ACHN (cell line): ENCODE measurements around the gene ACP3.
"Not testable (repeated sequence)": the region's sequence is repeated elsewhere in the genome, so short reads cannot be mapped to it uniquely, and the experiment has no call there.

Experiments used
- DNase-seq: peaks from one replicate; pipeline ENCODE4 v3.0.0-alpha.2; 2015
- in situ Hi-C: cut with HindIII; loops from 2 replicates; pipeline ENCODE4 v1.10.0; 2017; ENCODE audit warnings: low sequenced_read_pairs, low pct_ligation_motif_present, low pct_unique_long_range_greater_than_20kb

The ACP3 gene

GRCh38 chr3:132350814-132351213 is 33.6 kb downstream of the ACP3 start:
- in situ Hi-C loops: no loop called here
- DNase-seq: no peak

- no peak for DNase-seq
- in situ Hi-C loops: no loop called here
Observed at GRCh38 chr3:132351222-132351806, 34.1 kb downstream of the ACP3 start.

DNA sequence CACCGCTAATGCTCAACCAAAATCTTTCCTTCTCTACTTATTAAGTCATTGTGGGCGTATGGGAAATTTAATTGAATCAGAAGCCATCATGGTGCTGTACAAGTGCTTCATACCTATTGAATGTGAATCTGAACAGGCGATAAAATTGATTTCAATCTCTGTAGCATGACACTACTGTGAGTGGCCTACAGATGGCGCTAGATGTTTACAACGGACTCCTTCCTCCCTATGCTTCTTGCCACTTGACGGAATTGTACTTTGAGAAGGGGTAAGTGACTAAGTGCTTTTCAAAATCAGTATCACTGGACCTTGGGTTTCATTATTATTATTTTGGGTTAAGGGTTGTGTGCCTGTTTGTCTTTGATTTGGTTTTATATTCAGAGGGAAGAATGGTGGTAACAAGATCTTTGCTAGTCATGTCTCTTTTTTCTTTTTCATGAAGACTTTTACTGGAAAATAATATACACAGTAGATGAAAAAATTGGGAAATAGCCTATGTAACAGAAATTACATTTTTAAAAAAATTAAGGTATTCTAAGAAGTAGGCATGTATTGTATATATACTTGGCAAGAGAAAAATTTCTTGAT is 35.4 kb downstream of the ACP3 start:
- in situ Hi-C loops: no loop called here
- peak; percentile 57 for DNase-seq

DNA sequence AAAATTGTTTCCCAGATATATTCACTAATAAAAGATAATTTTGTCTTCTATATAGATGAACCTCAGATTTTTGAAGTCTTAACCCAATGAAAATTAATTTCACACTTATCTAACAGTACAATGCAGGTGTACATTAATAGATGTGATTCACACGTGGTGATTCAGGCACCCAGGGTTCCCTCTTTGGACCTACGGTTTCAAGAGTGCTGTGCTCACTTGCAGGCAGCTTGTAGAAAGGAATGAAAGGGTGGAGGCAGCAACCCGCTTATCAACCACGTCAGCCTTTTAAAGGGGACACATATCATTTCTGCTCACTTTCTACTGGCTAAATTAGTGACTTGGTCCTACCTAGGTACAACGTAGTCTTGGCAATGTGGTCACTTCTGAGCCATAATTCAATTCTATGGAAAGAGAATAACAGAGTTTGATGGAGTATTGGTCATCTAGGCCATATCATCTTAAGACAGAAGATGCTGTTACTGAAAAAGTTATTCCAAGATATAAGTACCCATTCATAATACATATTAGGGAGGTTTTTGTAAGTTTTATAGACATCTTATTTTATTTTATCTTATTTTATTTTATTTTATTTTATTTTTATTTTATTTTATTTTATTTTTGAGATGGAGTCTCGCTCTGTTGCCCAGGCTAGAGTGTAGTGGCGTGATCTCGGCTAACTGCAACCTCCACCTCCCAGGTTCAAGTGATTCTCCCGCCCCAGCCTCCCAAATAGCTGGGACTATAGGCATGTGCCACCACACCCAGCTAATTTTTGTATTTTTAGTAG is 37.9 kb downstream of the ACP3 start:
- in situ Hi-C loops: no loop called here
- no peak for DNase-seq

- no peak for DNase-seq
- in situ Hi-C loops: no loop called here
Observed at GRCh38 chr3:132356568-132356967, 39.4 kb downstream of the ACP3 start.

- in situ Hi-C loops: no loop called here
- DNase-seq: no peak
Observed at GRCh38 chr3:132360717-132361116, 43.5 kb downstream of the ACP3 start.

- in situ Hi-C loops: no loop called here
- no peak for DNase-seq
Observed at GRCh38 chr3:132362329-132362728, 45.1 kb downstream of the ACP3 start.

DNA sequence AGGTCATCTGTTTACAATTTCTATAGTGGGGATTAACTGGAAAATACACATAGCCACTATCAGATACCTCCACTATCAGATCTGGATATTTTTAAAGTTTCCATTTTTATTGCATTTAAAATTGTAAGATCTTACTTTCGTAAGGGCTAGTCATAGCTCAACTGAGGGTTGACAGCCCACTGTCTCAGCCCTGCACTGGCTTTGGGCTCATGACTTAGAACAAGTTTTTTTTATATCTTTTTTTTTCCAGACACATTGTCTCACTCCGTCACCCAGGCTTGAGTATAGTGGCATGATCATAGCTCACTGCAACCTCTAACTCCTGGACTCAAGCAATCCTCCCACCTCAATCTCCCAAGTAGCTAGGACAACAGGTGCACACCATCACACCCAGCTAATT is 51.3 kb downstream of the ACP3 start:
- in situ Hi-C loops: no loop called here
- DNase-seq: no peak

- no peak for DNase-seq
- in situ Hi-C loops: no loop called here
Observed at GRCh38 chr3:132368962-132369361, 51.8 kb downstream of the ACP3 start.

DNA sequence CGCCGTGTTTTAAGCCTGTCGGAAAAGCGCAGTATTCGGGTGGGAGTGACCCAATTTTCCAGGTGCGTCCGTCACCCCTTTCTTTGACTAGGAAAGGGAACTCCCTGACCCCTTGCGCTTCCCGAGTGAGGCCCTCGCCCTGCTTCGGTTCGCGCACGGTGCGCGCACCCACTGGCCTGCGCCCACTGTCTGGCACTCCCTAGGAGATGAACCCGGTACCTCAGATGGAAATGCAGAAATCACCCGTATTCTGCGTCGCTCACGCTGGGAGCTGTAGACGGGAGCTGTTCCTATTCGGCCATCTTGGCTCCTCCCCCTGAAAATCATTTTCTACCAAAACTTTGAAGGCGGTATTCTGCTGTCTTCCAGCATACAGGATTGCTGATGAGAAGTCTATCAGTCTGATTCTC is 59.7 kb downstream of the ACP3 start:
- DNase-seq, in situ Hi-C loops: not testable (repeated sequence)

- DNase-seq: no peak
- in situ Hi-C loops: no loop called here
Observed at GRCh38 chr3:132378048-132378762, 61.0 kb downstream of the ACP3 start.

GRCh38 chr3:132378846-132379245 is 61.6 kb downstream of the ACP3 start:
- no peak for DNase-seq
- in situ Hi-C loops: no loop called here

DNA sequence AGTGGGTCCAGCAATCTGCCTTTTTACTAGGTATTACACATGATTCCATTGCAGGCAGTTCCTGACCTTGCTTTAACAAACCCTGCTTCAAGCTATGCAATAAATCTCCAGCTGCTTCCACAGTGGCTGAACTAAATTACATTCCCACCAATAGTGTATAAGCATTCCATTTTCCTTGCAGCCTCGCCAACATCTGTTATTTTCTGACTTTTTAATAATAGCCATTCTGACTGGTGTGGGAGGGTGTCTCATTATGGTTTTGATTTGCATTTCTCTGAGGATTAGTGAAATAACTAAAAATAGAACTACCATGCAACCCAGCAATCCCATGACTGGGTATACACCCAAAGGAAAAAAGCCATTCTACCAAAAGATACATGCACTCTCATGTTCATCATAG is 63.7 kb downstream of the ACP3 start:
- DNase-seq: no peak
- in situ Hi-C loops: no loop called here

- no peak for DNase-seq
- in situ Hi-C loops: no loop called here
Observed at GRCh38 chr3:132381348-132381944, 64.2 kb downstream of the ACP3 start.

DNA sequence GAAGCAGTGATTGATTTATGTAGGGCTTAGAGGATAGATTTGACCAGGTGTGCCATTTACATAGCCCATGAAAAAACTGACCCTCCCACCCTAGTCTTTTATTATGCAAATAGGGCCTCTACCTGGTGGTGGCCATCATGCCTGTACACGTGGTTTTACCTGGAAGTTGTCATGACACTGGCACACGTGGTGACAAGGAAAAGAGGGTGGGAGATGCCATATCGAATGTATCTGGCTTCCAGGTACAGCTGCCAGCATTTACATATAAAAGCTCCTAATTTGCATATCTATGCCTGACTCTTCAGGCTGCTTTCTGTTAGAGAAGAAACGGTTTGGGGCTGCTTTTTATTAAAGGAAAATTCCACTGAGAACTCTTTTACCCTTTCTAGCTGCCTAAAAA is 65.1 kb downstream of the ACP3 start:
- DNase-seq: no peak
- in situ Hi-C loops: no loop called here

- in situ Hi-C loops: no loop called here
- no peak for DNase-seq
Observed at GRCh38 chr3:132382688-132383194, 65.5 kb downstream of the ACP3 start.

DNA sequence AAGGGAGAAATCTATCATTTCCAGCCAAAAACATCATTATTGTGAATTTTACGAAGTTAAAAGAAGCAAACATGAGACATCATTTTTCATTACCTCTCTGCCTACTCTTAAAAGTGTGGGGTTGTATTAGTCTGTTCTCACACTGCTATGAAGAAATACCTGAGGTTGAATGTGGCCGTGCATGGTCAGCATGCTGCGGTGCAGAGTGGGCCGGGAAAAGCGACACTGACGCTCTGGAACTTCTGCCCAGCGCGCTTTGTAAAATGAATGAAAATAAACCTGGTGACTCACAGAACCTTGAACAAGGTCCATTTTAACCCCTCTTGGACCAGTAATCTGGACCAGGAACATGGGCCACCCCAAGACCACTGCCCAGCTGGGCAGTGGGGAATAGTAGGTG is 69.1 kb downstream of the ACP3 start:
- no peak for DNase-seq
- in situ Hi-C loops: no loop called here

- DNase-seq, in situ Hi-C loops: not testable (repeated sequence)
Observed at GRCh38 chr3:132392675-132393074, 75.5 kb downstream of the ACP3 start.

DNA sequence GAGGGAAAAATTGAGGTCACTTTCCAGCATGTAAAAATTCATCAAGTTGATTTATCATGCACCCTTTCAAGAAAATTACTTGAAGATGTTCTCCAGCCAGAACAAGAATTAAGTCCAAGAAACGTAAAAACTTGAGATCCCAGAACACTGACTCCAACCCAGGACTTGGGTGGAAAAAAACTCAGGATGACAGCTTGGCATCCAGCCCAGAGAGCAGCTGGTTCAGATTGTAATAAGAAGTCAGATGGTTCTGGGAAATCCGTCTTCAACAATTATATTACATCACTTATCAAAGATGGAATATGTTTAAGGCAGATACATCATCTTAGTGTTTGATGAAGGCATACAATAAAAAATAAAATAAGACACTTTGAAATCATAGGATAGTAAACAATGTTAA is 77.1 kb downstream of the ACP3 start:
- in situ Hi-C loops: no loop called here
- no peak for DNase-seq
